Nephron (organoid): ENCODE results near the gene PPP4R3A.

Source experiments
- H3K27ac Mint-ChIP-seq, 3 experiments: 2 replicates each; pipeline ENCODE4 v1.8.0; 2020; ENCODE audit warnings: mixed read lengths in 3 of 3, mild to moderate bottlenecking in 2 of 3, moderate library complexity in 1 of 3
- H3K27me3 Mint-ChIP-seq: 2 replicates; pipeline ENCODE4 v1.8.0; 2021; ENCODE audit warnings: low read depth, mild to moderate bottlenecking, moderate library complexity, mixed read lengths
- H3K36me3 Mint-ChIP-seq: 2 replicates; pipeline ENCODE4 v1.8.0; 2020; ENCODE audit warnings: low read depth, mixed read lengths
- H3K4me1 Mint-ChIP-seq: 2 replicates; pipeline ENCODE4 v1.8.0; 2020; ENCODE audit warnings: mixed read lengths
- H3K4me3 Mint-ChIP-seq, 3 experiments: 2 replicates each; pipeline ENCODE4 v1.8.0; 2020; ENCODE audit warnings: mild to moderate bottlenecking in 3 of 3, mixed read lengths in 3 of 3, moderate library complexity in 2 of 3
- H3K9me3 Mint-ChIP-seq: 2 replicates; pipeline ENCODE4 v1.8.0; 2020; ENCODE audit warnings: mixed read lengths
- TF ChIP-seq, protein P1 (sequence below), 3 experiments: fragments of 200-600 bp; sonication (generic); IDR thresholded peaks; one replicate each; pipeline ENCODE4 v1.5.0; 2021; ENCODE audit warnings: antibody characterized with exemption in 3 of 3; ENCODE audit not compliant: unreplicated experiment in 3 of 3

Gene PPP4R3A

DNA sequence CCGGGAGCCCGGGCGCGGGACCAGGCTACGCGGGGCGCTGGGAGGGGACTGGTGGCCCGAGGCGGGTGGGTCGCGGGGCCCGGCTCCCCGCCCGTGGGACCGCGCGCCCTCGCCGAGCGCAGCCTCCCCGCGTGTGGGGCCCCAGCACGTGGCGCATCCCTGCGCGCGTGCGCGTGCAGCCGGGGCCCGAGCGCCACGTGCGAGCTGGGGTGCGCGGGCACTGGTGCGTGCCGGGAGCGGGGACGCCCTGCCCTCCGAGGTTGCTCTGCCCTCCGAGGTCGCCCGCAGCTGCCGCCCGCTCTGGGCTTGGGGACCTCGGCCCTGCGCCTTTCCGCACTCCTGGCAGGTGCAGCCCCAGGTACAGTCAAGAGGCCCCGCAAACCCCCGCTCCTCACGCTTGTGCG is 92.1 kb downstream of the PPP4R3A start:
- TF ChIP-seq, protein P1, sequence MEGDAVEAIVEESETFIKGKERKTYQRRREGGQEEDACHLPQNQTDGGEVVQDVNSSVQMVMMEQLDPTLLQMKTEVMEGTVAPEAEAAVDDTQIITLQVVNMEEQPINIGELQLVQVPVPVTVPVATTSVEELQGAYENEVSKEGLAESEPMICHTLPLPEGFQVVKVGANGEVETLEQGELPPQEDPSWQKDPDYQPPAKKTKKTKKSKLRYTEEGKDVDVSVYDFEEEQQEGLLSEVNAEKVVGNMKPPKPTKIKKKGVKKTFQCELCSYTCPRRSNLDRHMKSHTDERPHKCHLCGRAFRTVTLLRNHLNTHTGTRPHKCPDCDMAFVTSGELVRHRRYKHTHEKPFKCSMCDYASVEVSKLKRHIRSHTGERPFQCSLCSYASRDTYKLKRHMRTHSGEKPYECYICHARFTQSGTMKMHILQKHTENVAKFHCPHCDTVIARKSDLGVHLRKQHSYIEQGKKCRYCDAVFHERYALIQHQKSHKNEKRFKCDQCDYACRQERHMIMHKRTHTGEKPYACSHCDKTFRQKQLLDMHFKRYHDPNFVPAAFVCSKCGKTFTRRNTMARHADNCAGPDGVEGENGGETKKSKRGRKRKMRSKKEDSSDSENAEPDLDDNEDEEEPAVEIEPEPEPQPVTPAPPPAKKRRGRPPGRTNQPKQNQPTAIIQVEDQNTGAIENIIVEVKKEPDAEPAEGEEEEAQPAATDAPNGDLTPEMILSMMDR (IDR thresholded peaks at IDR 0.05; ENCODE audit: unreplicated experiment in 3 of 3), result no peak
- Mint-ChIP-seq H3K27me3 (peaks cover 22% of the 10 kb centered on the region), H3K4me3 (peak overlapping the region; percentile 68 to 81 (median 70)), H3K27ac (no peak overlapping the region), H3K9me3 (no peaks in the 10 kb centered on the region), H3K4me1 (peaks cover 36% of the 10 kb centered on the region), H3K36me3 (peaks cover 3% of the 10 kb centered on the region)

DNA sequence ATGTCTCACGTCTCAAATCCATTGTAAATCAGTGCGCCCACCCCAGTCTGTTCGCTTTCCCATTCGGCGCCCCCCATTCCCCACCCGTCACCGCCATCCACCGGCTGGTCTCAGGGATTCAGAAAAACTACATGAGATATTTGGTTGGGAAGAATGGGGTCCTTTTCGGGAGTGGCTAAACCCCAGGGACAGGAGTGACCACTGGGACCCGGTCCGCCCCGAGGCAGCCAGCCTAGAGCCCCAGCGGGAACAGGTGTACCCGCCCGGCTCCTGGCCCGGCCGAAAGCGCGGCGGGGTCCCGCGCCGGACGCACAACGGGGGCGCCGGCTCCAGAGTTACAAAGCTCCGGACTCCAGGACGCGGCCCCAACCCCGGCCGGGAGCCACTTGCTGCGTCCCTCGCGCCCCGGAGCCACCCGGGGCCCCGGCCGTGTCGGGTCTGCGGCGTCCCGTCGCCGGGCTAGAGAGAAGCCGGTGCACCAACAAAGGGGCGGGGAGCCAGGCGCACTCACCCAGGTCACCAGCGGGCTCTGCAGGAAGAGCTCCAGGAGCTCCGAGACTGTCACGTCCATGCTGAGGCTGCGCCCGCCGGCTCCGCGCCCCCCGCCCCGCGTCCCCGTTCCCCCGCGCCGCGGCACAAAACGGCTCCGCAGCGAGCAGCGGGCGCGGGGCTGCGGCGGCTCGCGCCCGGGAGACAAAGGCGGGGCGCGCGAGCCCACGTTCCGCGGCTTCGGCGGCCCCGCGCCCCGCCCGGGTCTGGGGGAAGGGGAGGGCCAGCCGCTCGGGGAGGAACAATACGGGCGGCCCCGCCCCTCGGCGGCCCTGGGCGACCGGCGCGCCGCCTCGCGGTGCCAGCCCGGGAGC is 92.8 kb downstream of the PPP4R3A start, which contains the start of gene CCDC88C:
Gene CCDC88C, minus strand, starts transcription at position 701 of the 863 bp plus-strand sequence. Its CDS starts 130 bp downstream, at position 571.
- Mint-ChIP-seq H3K27ac (peak within 1 kb of the TSS; percentile 63 to 94 (median 78)), H3K4me1 (peaks cover 39% of the 10 kb centered on the region), H3K4me3 (peak within 1 kb of the TSS; percentile 85 to 92 (median 91)), H3K36me3 (peaks cover 3% of the 10 kb centered on the region), H3K9me3 (no peaks in the 10 kb centered on the region), H3K27me3 (peaks cover 22% of the 10 kb centered on the region)
- TF ChIP-seq, protein P1 (IDR thresholded peaks at IDR 0.05; ENCODE audit: unreplicated experiment in 3 of 3), result no peak

DNA sequence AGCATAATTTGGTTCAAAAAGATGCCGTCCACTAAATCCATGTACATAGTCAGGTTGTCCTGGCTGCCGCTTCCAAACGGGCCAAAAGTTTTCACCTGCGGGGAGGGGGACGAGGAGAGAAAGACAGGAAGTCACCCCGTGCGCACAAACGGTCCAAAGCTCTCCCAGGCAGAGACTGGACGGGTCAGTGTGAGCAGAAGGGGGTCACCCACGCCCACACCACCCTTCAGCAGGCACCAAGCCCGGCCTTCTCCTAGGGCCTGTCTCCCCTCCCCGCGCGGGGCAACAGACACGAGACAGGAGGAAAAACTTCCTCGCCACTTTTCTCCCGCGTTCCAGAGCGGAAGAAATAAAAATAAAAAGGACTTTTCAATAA is 93.4 kb downstream of the PPP4R3A start:
- peaks cover 22% of the 10 kb centered on the region for H3K27me3 Mint-ChIP-seq
- H3K4me1 Mint-ChIP-seq, result peaks cover 39% of the 10 kb centered on the region
- TF ChIP-seq, protein P1 (IDR thresholded peaks at IDR 0.05; ENCODE audit: unreplicated experiment in 3 of 3), result no peak
- H3K27ac Mint-ChIP-seq, result peak overlapping the region; percentile 63 to 94 (median 78)
- H3K36me3 Mint-ChIP-seq, result peaks cover 3% of the 10 kb centered on the region
- no peaks in the 10 kb centered on the region for H3K9me3 Mint-ChIP-seq
- H3K4me3 Mint-ChIP-seq, result peak overlapping the region; percentile 85 to 92 (median 91)

DNA sequence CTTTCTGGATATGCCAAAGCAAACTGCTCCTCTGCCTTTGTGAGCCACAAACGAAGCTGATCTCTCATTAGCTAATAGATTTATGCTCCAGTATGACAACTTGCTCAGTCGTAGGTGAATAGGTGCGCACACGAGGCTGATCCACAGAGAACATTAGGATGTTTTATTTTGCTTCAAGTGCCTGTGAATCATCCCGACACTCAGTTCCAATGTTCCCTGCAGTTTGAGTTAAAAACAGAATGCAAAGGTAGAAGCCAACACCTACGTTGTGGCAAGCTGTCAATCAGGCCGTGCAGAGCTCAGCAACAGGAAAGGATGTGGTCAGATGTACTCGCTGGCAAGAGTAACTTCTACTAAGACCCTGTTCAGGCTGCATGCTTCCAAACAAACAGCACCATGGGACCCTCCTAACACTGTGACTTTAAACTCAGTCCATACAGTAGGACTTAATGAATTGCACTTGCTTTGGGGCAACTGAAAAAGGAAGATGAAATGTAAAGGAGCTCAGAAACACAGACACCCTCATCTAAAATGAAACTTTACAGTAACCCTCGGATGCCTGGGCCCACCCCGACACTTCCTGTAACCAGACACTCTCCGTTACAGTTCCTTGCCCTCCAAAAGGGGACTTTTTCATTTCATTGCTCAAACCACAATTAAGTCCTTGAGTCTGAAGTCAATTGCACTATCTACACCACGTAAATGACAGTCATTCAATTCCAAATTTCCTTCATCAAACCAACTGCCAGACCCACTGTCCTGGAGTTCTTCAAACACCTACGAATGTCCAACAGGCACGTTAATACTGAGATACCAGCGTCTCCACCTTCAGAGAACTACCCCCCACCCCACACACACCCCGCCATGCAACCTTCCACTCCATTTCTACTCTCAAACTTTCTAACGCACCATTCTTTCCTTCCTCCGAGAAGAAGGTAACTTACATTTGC is 94.0 kb downstream of the PPP4R3A start:
- Mint-ChIP-seq H3K4me3 (peak overlapping the region; percentile 85 to 92 (median 91)), H3K27me3 (peaks cover 22% of the 10 kb centered on the region), H3K4me1 (peaks cover 42% of the 10 kb centered on the region), H3K27ac (peak overlapping the region; percentile 63 to 94 (median 78)), H3K9me3 (no peaks in the 10 kb centered on the region), H3K36me3 (peaks cover 3% of the 10 kb centered on the region)
- TF ChIP-seq, protein P1 (IDR thresholded peaks at IDR 0.05; ENCODE audit: unreplicated experiment in 3 of 3), result no peak

DNA sequence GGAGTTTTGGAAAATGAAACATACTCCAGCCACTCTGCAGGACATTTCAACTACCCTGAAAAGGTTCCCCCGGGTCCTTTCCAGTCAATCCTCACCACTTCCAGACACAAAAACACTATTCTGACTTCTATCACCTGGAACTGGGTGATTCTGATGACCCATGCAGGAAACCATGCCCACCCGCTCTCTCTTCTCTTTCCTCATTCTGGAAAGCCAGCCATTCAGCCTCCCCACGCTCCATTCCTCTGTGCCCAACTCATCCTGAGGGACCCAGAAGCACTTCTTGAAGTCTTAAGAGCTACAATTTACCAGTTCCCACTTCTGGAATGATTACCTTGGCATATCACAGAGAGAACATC is 95.7 kb downstream of the PPP4R3A start:
- Mint-ChIP-seq H3K36me3 (peaks cover 7% of the 10 kb centered on the region), H3K4me3 (peak overlapping the region; percentile 71 to 83 (median 79)), H3K27ac (peak overlapping the region; percentile 76 to 90 (median 83)), H3K4me1 (peaks cover 56% of the 10 kb centered on the region), H3K27me3 (peaks cover 17% of the 10 kb centered on the region), H3K9me3 (no peaks in the 10 kb centered on the region)
- TF ChIP-seq, protein P1 (IDR thresholded peaks at IDR 0.05; ENCODE audit: unreplicated experiment in 3 of 3), result no peak
